Chondrocyte (in vitro differentiated cells): ENCODE results near the gene PRKAR1B. TPM values are rescaled to one million over a fixed set of nuclear protein-coding genes. Genes with fewer than 3 reads are reported as not detected.

ENCODE experiments used
- DNase-seq: peaks from one replicate; pipeline ENCODE4 v3.0.0; 2021; ENCODE audit warnings: mixed read lengths, low spot score
- H3K27ac Mint-ChIP-seq: one replicate; pipeline ENCODE4 v1.8.0; 2021; ENCODE audit warnings: mild to moderate bottlenecking, moderate library complexity, mixed read lengths; ENCODE audit not compliant: unreplicated experiment
- H3K27me3 Mint-ChIP-seq: 2 replicates; pipeline ENCODE4 v1.8.0; 2021; ENCODE audit warnings: low read depth, mixed read lengths
- H3K36me3 Mint-ChIP-seq: 2 replicates; pipeline ENCODE4 v1.8.0; 2021; ENCODE audit warnings: low read depth, mixed read lengths
- H3K4me1 Mint-ChIP-seq: 2 replicates; pipeline ENCODE4 v1.8.0; 2021; ENCODE audit warnings: low read depth, mild to moderate bottlenecking, mixed read lengths
- H3K4me3 Mint-ChIP-seq: one replicate; pipeline ENCODE4 v1.8.0; 2021; ENCODE audit warnings: mild to moderate bottlenecking, moderate library complexity, mixed read lengths; ENCODE audit not compliant: unreplicated experiment
- H3K9me3 Mint-ChIP-seq: 2 replicates; pipeline ENCODE4 v1.8.0; 2021; ENCODE audit warnings: low read depth, mixed read lengths
- total RNA-seq: library from RNA; stranded (reverse); gene quantifications from 3 replicates; pipeline ENCODE4 v1.2.1, GENCODE V29; 2021
- TF ChIP-seq, protein P1 (sequence below): fragments of 200-600 bp; sonication (generic); IDR thresholded peaks from 2 replicates; pipeline ENCODE4 v1.5.0; 2021; ENCODE audit warnings: antibody characterized with exemption, mild to moderate bottlenecking, moderate library complexity

The PRKAR1B gene
- total RNA-seq, 1 donor from 2014 or later, result 7.7 TPM

DNA sequence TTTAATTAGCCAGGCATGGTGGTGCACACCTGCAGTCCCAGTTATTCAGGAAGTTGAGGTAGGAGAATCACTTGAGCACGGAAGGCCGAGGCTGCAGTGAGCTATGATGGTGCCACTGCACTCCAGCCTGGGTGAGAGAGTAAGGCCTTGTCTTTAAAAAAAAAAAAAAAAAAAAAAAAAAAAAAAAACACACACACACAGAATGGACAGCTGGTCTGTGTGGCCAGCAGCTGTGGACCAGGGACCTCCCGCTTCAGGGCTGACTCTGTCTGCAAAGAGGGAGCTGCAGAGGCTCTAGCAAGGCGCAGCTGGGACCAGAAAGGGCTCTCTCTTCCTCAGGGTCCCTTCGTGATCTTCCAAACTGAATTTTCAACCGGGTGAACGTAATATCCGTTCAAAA, 54.2 kb downstream of the PRKAR1B start:
- H3K4me3 Mint-ChIP-seq, result no peak overlapping the region
- H3K36me3 Mint-ChIP-seq, result peaks cover 6% of the 10 kb centered on the region
- TF ChIP-seq, protein P1, sequence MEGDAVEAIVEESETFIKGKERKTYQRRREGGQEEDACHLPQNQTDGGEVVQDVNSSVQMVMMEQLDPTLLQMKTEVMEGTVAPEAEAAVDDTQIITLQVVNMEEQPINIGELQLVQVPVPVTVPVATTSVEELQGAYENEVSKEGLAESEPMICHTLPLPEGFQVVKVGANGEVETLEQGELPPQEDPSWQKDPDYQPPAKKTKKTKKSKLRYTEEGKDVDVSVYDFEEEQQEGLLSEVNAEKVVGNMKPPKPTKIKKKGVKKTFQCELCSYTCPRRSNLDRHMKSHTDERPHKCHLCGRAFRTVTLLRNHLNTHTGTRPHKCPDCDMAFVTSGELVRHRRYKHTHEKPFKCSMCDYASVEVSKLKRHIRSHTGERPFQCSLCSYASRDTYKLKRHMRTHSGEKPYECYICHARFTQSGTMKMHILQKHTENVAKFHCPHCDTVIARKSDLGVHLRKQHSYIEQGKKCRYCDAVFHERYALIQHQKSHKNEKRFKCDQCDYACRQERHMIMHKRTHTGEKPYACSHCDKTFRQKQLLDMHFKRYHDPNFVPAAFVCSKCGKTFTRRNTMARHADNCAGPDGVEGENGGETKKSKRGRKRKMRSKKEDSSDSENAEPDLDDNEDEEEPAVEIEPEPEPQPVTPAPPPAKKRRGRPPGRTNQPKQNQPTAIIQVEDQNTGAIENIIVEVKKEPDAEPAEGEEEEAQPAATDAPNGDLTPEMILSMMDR, result no peak
- H3K27ac Mint-ChIP-seq, result no peak overlapping the region
- peaks cover 5% of the 10 kb centered on the region for H3K4me1 Mint-ChIP-seq
- DNase-seq, result peak; percentile 57
- peaks cover 6% of the 10 kb centered on the region for H3K9me3 Mint-ChIP-seq
- no peaks in the 10 kb centered on the region for H3K27me3 Mint-ChIP-seq

DNA sequence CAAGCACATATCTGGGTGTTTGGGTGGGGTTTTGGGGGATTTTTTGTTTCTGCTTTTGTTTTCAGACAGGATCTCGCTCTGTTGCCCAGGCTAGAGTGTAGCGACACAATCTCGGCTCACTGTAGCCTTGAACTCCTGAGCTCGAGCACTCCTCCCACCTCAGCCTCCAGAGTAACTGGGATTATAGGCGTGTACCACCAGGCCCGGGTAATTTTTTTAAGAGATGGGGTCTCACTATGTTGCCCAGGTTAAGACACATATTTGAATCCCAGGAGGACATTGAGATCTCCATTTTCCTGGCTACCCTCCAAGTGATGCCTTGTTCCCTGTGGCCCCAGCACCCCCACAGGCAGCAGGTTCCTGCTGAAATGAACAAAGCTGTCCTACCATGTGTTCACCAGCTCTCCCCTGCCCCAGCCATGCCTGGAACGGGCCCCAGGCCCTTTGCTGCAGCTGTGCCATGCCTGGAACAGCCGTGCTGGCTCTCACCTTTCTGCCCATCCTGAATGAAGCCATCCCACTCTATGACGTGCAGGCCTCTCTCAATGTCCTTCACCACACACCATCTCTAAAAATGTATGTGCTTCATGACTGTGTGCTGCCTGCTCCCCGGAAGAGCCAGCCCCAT, 55.6 kb downstream of the PRKAR1B start:
- no peaks in the 10 kb centered on the region for H3K27me3 Mint-ChIP-seq
- H3K9me3 Mint-ChIP-seq, result peaks cover 6% of the 10 kb centered on the region
- H3K4me3 Mint-ChIP-seq, result no peak overlapping the region
- TF ChIP-seq, protein P1, result no peak
- H3K36me3 Mint-ChIP-seq, result peaks cover 4% of the 10 kb centered on the region
- no peak overlapping the region for H3K27ac Mint-ChIP-seq
- DNase-seq, result peak; percentile 58
- peaks cover 5% of the 10 kb centered on the region for H3K4me1 Mint-ChIP-seq

DNA sequence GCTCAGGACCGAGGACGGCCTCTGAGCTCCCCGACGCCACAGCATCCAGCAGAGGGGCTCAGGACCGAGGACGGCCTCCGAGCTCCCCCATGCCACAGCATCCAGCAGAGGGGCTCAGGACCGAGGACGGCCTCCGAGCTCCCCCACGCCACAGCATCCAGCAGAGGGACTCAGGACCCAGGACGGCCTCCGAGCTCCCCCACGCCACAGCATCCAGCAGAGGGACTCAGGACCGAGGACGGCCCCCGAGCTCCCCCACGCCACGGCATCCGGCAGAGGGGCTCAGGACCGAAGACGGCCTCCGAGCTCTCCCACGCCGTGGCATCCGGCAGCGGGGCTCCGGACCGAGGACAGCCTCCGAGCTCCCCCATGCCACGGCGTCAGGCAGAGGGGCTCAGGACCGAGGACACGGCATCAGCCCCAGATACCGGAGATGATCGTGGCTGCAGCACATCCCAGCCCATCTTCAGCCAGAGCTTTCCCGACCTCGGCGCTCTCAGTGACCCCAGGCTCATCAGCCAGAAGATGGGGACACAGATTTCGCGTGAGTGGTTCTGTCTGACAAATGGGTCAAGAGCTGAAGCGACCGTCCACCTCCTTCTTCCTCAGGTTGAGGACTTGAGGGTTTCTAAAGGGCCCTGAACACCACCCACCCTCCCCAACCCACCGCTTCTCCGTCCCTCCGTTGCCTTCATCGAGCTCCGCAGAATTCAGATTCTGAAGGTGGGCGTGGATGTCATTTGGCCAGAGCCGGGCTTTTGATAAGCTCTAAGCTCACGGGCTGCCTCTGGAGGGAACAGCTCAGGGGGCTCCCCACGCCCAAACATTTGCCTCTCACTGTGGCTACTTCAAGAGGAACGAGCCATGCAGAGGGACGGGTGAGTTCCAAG, 56.3 kb downstream of the PRKAR1B start:
- Mint-ChIP-seq H3K27me3 (no peaks in the 10 kb centered on the region), H3K4me1 (peaks cover 9% of the 10 kb centered on the region), H3K4me3 (no peak overlapping the region), H3K27ac (no peak overlapping the region), H3K9me3 (peaks cover 6% of the 10 kb centered on the region), H3K36me3 (peaks cover 4% of the 10 kb centered on the region)
- TF ChIP-seq, protein P1, result no peak
- peak; percentile 53 for DNase-seq

DNA sequence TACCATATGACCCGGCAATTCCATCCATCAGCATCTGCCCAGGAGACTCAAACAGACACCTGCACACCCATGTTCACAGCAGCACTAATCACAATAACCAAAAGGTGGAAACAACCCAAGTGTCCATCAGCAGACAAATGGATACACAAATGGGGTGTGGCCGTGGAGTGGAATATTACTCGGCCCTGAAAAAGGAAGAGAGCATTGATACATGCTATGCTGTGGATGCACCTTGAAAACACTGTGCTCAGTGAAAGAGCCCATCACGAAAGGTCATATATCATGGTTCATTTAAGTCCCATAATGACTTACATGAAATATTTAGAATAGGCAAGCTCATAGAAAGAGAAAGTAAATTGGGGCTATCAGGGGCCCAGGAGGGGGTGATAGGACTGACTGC, 58.1 kb downstream of the PRKAR1B start:
- Mint-ChIP-seq H3K9me3 (peaks cover 3% of the 10 kb centered on the region), H3K27me3 (no peaks in the 10 kb centered on the region), H3K4me3 (no peak overlapping the region), H3K36me3 (peaks cover 4% of the 10 kb centered on the region), H3K27ac (no peak overlapping the region), H3K4me1 (peaks cover 22% of the 10 kb centered on the region)
- DNase-seq, result no peak
- TF ChIP-seq, protein P1, result no peak

DNA sequence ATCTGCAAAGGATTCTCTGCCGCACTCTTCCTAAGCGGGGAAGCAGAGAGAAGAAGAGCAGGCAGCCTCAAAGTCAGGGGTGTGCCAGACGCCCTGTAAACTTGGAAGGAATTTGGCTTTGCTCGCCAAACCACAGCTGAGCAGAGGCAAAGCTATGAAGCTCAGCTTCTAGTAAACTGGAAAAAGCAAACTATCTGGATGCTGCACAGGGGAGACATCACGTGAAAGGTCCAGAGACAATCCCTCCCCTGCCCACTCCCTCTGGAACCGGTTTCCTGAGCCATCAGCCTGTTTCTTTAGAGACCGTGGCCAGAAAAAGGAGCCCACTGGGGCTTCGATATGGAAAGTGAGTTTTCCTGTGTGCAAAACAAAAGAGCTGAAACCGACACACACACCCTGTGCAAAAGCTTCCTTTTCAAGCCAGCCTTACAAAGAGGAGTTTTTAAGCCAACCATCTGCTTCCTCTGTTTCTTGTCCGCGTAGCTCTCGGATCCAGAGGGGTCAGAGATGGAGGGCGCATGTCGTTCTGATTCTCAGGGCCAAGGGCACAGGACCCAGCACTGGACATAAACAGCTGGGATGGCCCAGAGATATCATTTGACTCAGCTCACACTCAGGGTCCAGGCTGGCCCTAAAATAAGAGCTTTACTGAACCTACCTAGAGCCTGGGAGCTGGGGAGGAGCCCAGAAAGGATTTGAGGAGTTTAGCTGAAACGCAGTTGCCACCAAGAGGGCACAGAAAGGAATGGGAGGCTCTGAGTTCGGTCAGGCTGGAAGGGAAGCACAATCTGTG, 58.7 kb downstream of the PRKAR1B start:
- Mint-ChIP-seq H3K4me1 (peaks cover 29% of the 10 kb centered on the region), H3K36me3 (peaks cover 4% of the 10 kb centered on the region), H3K27ac (no peak overlapping the region), H3K27me3 (no peaks in the 10 kb centered on the region), H3K9me3 (peaks cover 3% of the 10 kb centered on the region), H3K4me3 (no peak overlapping the region)
- DNase-seq, result no peak
- TF ChIP-seq, protein P1, result peak; percentile 18
